Esophagus squamous epithelium (tissue), 5 donors: ENCODE measurements around the gene LRRN2. TPM values are rescaled to one million over a fixed set of nuclear protein-coding genes. Genes with fewer than 3 reads are reported as not detected.

Experiments used
- DNase-seq: peaks from one replicate; lab custom pipeline; 2025; lab: John Stamatoyannopoulos, UW
- H3K27ac ChIP-seq, 4 donors: fragments of 200-600 bp; sonication (generic); one replicate each; pipeline ENCODE4 v1.5.1; 2016 to 2019; ENCODE audit warnings: mild to moderate bottlenecking in 1 of 4
- H3K27me3 ChIP-seq, 4 donors: fragments of 200-600 bp; sonication (generic); 1 replicate in 3 of 4; 2 replicates in 1 of 4; pipeline versions ENCODE4 v1.5.1 to v1.6.0; 2017 to 2021; ENCODE audit warnings: antibody characterized with exemption in 1 of 4
- H3K36me3 ChIP-seq, 3 donors: fragments of 200-600 bp; sonication (generic); one replicate each; pipeline ENCODE4 v1.5.1; 2016 to 2019
- H3K4me1 ChIP-seq, 3 donors: fragments of 200-600 bp; sonication (generic); one replicate each; pipeline ENCODE4 v1.5.1; 2017 to 2019
- H3K4me3 ChIP-seq, 4 donors: fragments of 200-600 bp; sonication (generic); 1 replicate in 3 of 4; 2 replicates in 1 of 4; pipeline ENCODE4 v1.5.1; 2016 to 2019; ENCODE audit warnings: mild to moderate bottlenecking in 2 of 4, moderate library complexity in 1 of 4
- H3K9me3 ChIP-seq, 3 donors: fragments of 200-600 bp; sonication (generic); one replicate each; pipeline ENCODE4 v1.5.1; 2016 to 2019
- POLR2A ChIP-seq, 4 donors: fragments of 450-650 bp; IDR thresholded peaks; one replicate each; pipeline ENCODE4 v1.6.1; 2017; ENCODE audit warnings: antibody characterized with exemption in 4 of 4, mild to moderate bottlenecking in 4 of 4, moderate library complexity in 3 of 4
- WGBS, 2 donors: methylation state at CpG; one replicate each; pipeline ENCODE4 v1.1.5; 2018; 5-methylcytosine and 5-hydroxymethylcytosine counted together
- intact Hi-C: fragments of 100-400 bp; cut with DNase I; formaldehyde crosslinking; loops from one replicate; pipeline ENCODE4 v1.15.0; 2022
- total RNA-seq, 4 donors: library from RNA; depleted of rRNA; stranded (reverse); fragments of >200 nt; gene quantifications; one replicate each; pipeline ENCODE4 v1.1.0, GENCODE V29; 2016
- TF ChIP-seq, protein P1 (sequence below), 6 experiments: fragments of 450-650 bp in 4 of 6; fragments of 200-600 bp in 2 of 6; sonication (generic) in 2 of 6; IDR thresholded peaks; one replicate each; pipeline ENCODE4 v1.5.1; 2016 to 2019; ENCODE audit warnings: antibody characterized with exemption in 6 of 6, mild to moderate bottlenecking in 4 of 6, moderate library complexity in 4 of 6
- donor health status: DM: yes; HTN: yes; CAD: no.

The LRRN2 gene
- total RNA-seq, 4 donors from 2014 or later: 0.18 to 1.8 (median 1.5) TPM

DNA sequence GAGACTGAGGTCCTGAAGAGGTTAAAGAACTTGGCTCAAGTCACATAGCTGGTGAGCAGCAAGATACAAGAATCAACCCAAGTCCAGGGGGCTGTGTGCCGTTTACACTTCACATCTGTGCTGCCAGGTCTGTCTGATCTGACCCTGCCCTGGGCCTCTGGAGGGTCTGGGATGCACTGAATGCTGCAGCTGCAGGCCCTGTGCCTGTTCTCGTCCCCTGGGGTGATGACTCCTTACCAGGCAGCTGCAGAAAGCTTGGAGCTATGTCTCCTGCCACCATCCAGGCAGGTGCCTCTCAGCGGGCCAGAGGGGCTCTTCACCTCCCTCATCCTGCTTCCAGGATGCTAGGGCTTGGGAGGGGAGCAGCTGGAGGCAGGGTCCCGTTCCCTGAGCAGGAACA, 63.5 kb downstream of the LRRN2 start:
- no peak for DNase-seq
- TF ChIP-seq, protein P1, sequence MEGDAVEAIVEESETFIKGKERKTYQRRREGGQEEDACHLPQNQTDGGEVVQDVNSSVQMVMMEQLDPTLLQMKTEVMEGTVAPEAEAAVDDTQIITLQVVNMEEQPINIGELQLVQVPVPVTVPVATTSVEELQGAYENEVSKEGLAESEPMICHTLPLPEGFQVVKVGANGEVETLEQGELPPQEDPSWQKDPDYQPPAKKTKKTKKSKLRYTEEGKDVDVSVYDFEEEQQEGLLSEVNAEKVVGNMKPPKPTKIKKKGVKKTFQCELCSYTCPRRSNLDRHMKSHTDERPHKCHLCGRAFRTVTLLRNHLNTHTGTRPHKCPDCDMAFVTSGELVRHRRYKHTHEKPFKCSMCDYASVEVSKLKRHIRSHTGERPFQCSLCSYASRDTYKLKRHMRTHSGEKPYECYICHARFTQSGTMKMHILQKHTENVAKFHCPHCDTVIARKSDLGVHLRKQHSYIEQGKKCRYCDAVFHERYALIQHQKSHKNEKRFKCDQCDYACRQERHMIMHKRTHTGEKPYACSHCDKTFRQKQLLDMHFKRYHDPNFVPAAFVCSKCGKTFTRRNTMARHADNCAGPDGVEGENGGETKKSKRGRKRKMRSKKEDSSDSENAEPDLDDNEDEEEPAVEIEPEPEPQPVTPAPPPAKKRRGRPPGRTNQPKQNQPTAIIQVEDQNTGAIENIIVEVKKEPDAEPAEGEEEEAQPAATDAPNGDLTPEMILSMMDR (IDR thresholded peaks at IDR 0.05): no peak
- TF ChIP-seq POLR2A (IDR thresholded peaks at IDR 0.05): no peak
- intact Hi-C loops: no loop called here
- peak overlapping the region in 3 of 4 donors; percentile 16 to 78 (median 68) for H3K27ac ChIP-seq
- H3K4me1 ChIP-seq: peaks cover 0 to 46% (median 9%) of the 10 kb centered on the region in 3 donors
- no peak overlapping the region for H3K4me3 ChIP-seq
- 68 to 71% methylated on average over 1 to 2 of the region's 4 CpGs for WGBS, 2 donors
- no peaks in the 10 kb centered on the region for H3K36me3 ChIP-seq
- H3K27me3 ChIP-seq: no peaks in the 10 kb centered on the region
- no peaks in the 10 kb centered on the region for H3K9me3 ChIP-seq

DNA sequence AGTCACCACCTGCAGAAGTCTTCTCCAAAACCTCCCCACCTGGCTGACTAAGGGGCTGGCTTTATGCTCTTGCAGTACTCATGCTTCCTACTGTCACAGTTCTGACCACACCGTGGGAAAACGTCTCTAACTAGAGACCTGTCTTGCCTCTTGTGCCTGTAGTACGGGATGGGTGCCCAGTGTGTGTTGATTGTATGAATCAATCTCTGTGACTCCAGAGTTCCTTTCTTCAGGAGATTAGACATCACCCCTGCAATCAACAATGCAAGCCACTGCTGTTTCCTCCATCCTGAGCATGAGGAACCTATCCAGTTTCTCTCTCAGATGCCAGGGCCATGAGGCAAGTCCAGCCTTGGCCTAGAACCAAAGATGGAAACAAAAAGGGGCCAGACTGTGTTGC, 64.1 kb downstream of the LRRN2 start:
- TF ChIP-seq, protein P1 (IDR thresholded peaks at IDR 0.05): no peak
- no peak for TF ChIP-seq POLR2A (IDR thresholded peaks at IDR 0.05)
- Histone ChIP-seq H3K4me3 (no peak overlapping the region), H3K27ac (peak overlapping the region in 3 of 4 donors; percentile 68 to 78 (median 75)), H3K36me3 (no peaks in the 10 kb centered on the region), H3K27me3 (no peaks in the 10 kb centered on the region), H3K4me1 (peaks cover 0 to 46% (median 9%) of the 10 kb centered on the region in 3 donors), H3K9me3 (no peaks in the 10 kb centered on the region)
- WGBS, 2 donors: 18% methylated on average over 3 of the region's 3 CpGs; no CpG with 5 or more reads in 1 of the 2 donors
- DNase-seq: no peak
- intact Hi-C loops: no loop called here

DNA sequence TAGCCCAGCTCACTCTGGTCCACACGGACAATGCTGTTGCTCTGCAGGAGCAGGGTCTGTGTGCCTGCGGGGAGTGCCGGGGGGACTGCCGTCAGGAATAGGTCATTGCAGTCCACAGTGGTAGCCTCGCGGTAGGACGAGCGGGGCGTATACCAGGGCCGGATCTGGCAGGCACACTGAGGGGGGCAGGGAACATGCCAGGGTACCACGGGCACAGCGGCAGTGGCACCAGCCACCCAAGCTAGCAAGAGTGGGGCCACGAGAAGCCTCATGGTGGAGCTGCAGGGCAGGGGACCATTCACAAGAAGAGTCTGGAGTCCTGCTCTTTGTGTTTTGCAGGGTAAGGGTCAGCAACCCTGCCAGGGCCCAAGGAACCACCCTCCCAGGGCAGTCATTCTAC, 65.8 kb downstream of the LRRN2 start:
- Histone ChIP-seq H3K27ac (no peak overlapping the region), H3K4me3 (no peak overlapping the region), H3K27me3 (no peaks in the 10 kb centered on the region), H3K4me1 (peaks cover 0 to 46% (median 9%) of the 10 kb centered on the region in 3 donors), H3K9me3 (no peaks in the 10 kb centered on the region), H3K36me3 (no peaks in the 10 kb centered on the region)
- TF ChIP-seq, protein P1 (IDR thresholded peaks at IDR 0.05): no peak
- TF ChIP-seq POLR2A (IDR thresholded peaks at IDR 0.05): no peak
- 84 to 85% methylated on average over 4 to 6 of the region's 13 CpGs for WGBS, 2 donors
- intact Hi-C loops: no loop called here
- DNase-seq: no peak

DNA sequence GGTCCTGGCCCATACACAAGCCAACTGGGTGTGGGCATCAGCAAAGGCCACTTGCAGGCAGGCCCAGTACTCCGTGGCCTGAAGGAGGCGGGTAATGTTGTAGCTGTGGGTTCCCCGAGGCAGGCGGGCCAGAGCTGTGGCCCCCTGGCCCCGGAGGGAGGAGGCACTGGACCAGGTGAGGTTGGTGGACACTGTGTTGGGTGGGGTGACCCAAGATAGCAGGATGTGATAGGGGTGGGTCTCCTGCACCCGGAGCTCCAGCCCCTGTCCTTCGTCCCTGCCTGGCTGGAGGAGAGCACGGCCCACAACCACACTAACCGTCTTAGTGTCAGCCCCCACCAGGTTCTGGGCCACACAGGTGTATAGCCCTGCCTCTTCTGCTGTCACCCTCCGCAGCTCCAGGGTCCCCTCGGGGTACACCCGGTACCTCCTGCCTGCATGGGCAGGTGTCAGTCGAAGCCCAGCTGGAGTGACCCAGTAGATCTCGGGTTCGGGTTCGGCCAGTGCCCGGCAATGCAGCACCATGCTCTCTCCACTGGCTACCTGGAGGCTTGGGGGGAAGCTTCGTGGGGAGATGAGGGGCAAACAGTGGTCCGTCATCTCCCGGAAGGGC, 67.3 kb downstream of the LRRN2 start:
- DNase-seq: no peak
- Histone ChIP-seq H3K27ac (no peak overlapping the region), H3K27me3 (peaks cover 0 to 3% (median 0%) of the 10 kb centered on the region in 4 donors), H3K4me3 (no peak overlapping the region), H3K36me3 (no peaks in the 10 kb centered on the region), H3K4me1 (peaks cover 0 to 36% (median 6%) of the 10 kb centered on the region in 3 donors), H3K9me3 (no peaks in the 10 kb centered on the region)
- no peak for TF ChIP-seq POLR2A (IDR thresholded peaks at IDR 0.05)
- TF ChIP-seq, protein P1 (IDR thresholded peaks at IDR 0.05): no peak
- intact Hi-C loops: no loop called here
- 80 to 89% methylated on average over 2 to 5 of the region's 20 CpGs for WGBS, 2 donors

DNA sequence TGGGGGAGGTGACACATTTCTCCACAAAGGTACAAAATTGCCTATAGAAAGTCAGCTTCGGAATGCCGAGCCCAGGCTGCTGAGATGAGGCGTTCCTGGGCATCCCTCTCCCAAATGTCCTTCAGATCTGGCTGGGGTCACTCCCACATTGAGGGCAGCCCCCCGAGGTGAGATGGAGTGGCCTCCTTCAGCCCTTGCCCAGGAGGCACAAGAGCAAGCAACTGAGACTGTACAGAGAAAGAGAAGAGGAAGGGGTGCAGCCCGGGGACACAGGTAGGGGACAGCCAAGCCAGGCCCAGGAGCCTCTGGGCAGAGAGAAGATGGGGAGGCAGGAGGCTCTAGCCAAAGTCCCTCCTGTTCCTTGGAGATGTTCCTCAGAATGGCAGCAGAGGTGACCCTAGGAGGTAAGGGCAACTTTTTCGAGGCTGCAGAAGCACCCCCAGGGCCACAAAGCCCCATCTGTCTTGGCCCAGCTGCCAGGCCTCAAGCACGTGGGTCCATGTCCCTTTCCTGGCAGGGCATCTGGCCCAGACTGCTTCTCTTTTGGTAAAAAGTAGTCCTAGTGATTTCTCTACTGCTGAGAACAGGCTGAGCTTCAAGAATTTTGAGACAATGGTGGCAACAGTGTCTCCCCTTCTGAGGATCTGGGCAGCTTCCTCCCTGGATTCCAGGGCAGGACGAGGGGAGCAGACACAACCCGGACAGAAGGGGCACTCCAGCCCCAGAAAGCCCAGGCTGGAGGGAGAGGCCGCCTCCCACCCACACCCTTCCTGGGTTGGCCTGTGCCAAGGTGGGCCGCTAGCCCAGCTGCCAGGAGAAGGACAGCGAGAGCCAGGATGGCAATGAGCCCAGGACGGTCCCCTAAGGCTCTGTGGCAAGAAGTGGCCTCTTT, 68.0 kb downstream of the LRRN2 start:
- no peak overlapping the region for H3K4me3 ChIP-seq
- peaks cover 0 to 29% (median 4%) of the 10 kb centered on the region in 3 donors for H3K4me1 ChIP-seq
- intact Hi-C loops: no loop called here
- H3K27ac ChIP-seq: no peak overlapping the region
- 67 to 74% methylated on average over 6 to 10 of the region's 13 CpGs for WGBS, 2 donors
- H3K27me3 ChIP-seq: peaks cover 0 to 3% (median 0%) of the 10 kb centered on the region in 4 donors
- no peaks in the 10 kb centered on the region for H3K9me3 ChIP-seq
- DNase-seq: no peak
- no peak for TF ChIP-seq POLR2A (IDR thresholded peaks at IDR 0.05)
- TF ChIP-seq, protein P1 (IDR thresholded peaks at IDR 0.05): no peak
- no peaks in the 10 kb centered on the region for H3K36me3 ChIP-seq
